ENCODE measurements around the gene RBM18.

DNA sequence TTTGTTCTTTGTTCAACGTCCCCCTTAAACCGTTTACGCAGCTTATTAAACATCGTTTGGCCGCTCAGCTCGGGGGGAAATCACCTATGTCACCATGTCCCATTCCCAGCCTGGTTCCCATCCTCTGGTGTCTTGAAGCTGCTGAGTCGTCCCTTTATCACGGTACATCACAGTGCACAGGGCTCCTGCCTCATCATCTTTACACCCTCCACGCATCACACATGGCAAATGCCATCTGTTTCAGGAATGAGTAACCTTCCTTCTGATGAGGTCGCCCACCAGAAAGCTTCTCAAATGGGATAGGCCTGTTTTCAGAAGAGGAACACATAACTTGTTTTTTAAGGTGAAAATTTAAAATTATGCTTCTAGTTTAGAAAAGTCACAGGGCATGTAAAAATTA lies 28.0 kb downstream of the RBM18 start:
- TF ChIP-seq, protein P1, sequence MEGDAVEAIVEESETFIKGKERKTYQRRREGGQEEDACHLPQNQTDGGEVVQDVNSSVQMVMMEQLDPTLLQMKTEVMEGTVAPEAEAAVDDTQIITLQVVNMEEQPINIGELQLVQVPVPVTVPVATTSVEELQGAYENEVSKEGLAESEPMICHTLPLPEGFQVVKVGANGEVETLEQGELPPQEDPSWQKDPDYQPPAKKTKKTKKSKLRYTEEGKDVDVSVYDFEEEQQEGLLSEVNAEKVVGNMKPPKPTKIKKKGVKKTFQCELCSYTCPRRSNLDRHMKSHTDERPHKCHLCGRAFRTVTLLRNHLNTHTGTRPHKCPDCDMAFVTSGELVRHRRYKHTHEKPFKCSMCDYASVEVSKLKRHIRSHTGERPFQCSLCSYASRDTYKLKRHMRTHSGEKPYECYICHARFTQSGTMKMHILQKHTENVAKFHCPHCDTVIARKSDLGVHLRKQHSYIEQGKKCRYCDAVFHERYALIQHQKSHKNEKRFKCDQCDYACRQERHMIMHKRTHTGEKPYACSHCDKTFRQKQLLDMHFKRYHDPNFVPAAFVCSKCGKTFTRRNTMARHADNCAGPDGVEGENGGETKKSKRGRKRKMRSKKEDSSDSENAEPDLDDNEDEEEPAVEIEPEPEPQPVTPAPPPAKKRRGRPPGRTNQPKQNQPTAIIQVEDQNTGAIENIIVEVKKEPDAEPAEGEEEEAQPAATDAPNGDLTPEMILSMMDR (IDR thresholded peaks at IDR 0.05): no peak
- TF ChIP-seq EZH2 (IDR thresholded peaks at IDR 0.05; ENCODE audit: borderline replicate concordance, insufficient read depth, low read depth, low read length, poor library complexity, severe bottlenecking): no peak
